ENCODE measurements around the gene ACAT2.
"Not testable (repeated sequence)": the region's sequence is repeated elsewhere in the genome, so short reads cannot be mapped to it uniquely, and the experiment has no call there.

ACAT2 gene

GRCh38 chr6:159800141-159800865 is 38.5 kb downstream of the ACAT2 start, which contains the start of gene PNLDC1:
Gene PNLDC1, plus strand, starts transcription at chr6:159800276. Its CDS starts 32 bp downstream, at chr6:159800308.
- no peaks in the 10 kb centered on the region for H3K4me1 ChIP-seq (ENCODE audit: insufficient read depth, low read length)
- peaks cover 35% of the 10 kb centered on the region for H3K36me3 ChIP-seq (ENCODE audit: insufficient read depth, low read length)
- WGBS: 94% methylated on average over 50 of the region's 50 CpGs
- H3K9me3 ChIP-seq (ENCODE audit: insufficient read depth, low read depth, low read length): no peaks in the 10 kb centered on the region
- no peak within 1 kb of the TSS for H3K4me3 ChIP-seq (ENCODE audit: low read length)
- no peaks in the 10 kb centered on the region for H3K27me3 ChIP-seq (ENCODE audit: insufficient read depth, low read length)
- no peak within 1 kb of the TSS for H3K9ac ChIP-seq (ENCODE audit: low read depth, low read length)
- H3K27ac ChIP-seq (ENCODE audit: low read depth, low read length): no peak within 1 kb of the TSS

DNA sequence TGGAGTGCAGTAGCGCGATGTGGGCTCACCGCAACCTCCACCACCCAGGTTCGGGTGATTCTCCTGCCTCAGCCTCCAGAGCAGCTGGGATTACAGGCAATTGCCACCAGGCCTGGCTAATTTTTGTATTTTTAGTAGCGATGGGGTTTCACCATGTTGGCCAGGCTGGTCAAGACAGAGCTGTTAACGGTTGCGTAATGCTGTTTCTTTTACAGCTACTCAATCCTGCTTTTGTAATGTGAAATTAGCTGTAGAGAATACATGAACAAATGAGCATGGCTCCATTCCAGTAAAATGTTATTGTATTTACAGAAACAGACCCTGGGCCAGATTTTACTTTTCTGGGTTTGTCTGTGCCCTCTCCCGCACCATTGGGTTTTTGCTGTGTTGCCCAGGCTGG is 40.1 kb downstream of the ACAT2 start:
- H3K4me3 ChIP-seq (ENCODE audit: low read length): no peak overlapping the region
- no peak overlapping the region for H3K9ac ChIP-seq (ENCODE audit: low read depth, low read length)
- peaks cover 20% of the 10 kb centered on the region for H3K36me3 ChIP-seq (ENCODE audit: insufficient read depth, low read length)
- 97% methylated on average over 8 of the region's 8 CpGs for WGBS
- H3K4me1 ChIP-seq (ENCODE audit: insufficient read depth, low read length): no peaks in the 10 kb centered on the region
- H3K9me3 ChIP-seq (ENCODE audit: insufficient read depth, low read depth, low read length): no peaks in the 10 kb centered on the region
- H3K27me3 ChIP-seq (ENCODE audit: insufficient read depth, low read length): no peaks in the 10 kb centered on the region
- H3K27ac ChIP-seq (ENCODE audit: low read depth, low read length): no peak overlapping the region

- Histone ChIP-seq H3K27ac (ENCODE audit: low read depth, low read length) (no peak overlapping the region), H3K9me3 (ENCODE audit: insufficient read depth, low read depth, low read length) (no peaks in the 10 kb centered on the region), H3K4me3 (ENCODE audit: low read length) (no peak overlapping the region), H3K4me1 (ENCODE audit: insufficient read depth, low read length) (no peaks in the 10 kb centered on the region), H3K27me3 (ENCODE audit: insufficient read depth, low read length) (no peaks in the 10 kb centered on the region), H3K9ac (ENCODE audit: low read depth, low read length) (no peak overlapping the region), H3K36me3 (ENCODE audit: insufficient read depth, low read length) (no peaks in the 10 kb centered on the region)
- WGBS: 95% methylated on average over 9 of the region's 10 CpGs
Measured at GRCh38 chr6:159804504-159804903, 42.7 kb downstream of the ACAT2 start.

GRCh38 chr6:159805440-159806020 is 43.7 kb downstream of the ACAT2 start:
- Histone ChIP-seq H3K27me3 (ENCODE audit: insufficient read depth, low read length) (no peaks in the 10 kb centered on the region), H3K4me1 (ENCODE audit: insufficient read depth, low read length) (no peaks in the 10 kb centered on the region), H3K27ac (ENCODE audit: low read depth, low read length) (no peak overlapping the region), H3K36me3 (ENCODE audit: insufficient read depth, low read length) (no peaks in the 10 kb centered on the region), H3K9me3 (ENCODE audit: insufficient read depth, low read depth, low read length) (no peaks in the 10 kb centered on the region), H3K4me3 (ENCODE audit: low read length) (no peak overlapping the region), H3K9ac (ENCODE audit: low read depth, low read length) (no peak overlapping the region)
- WGBS: 89% methylated on average over 5 of the region's 6 CpGs

GRCh38 chr6:159806021-159806458 is 44.2 kb downstream of the ACAT2 start:
- H3K27ac ChIP-seq (ENCODE audit: low read depth, low read length): no peak overlapping the region
- no peak overlapping the region for H3K9ac ChIP-seq (ENCODE audit: low read depth, low read length)
- H3K4me1 ChIP-seq (ENCODE audit: insufficient read depth, low read length): no peaks in the 10 kb centered on the region
- H3K27me3 ChIP-seq (ENCODE audit: insufficient read depth, low read length): no peaks in the 10 kb centered on the region
- no peaks in the 10 kb centered on the region for H3K9me3 ChIP-seq (ENCODE audit: insufficient read depth, low read depth, low read length)
- no peak overlapping the region for H3K4me3 ChIP-seq (ENCODE audit: low read length)
- H3K36me3 ChIP-seq (ENCODE audit: insufficient read depth, low read length): no peaks in the 10 kb centered on the region
- 93% methylated on average over 9 of the region's 9 CpGs for WGBS

DNA sequence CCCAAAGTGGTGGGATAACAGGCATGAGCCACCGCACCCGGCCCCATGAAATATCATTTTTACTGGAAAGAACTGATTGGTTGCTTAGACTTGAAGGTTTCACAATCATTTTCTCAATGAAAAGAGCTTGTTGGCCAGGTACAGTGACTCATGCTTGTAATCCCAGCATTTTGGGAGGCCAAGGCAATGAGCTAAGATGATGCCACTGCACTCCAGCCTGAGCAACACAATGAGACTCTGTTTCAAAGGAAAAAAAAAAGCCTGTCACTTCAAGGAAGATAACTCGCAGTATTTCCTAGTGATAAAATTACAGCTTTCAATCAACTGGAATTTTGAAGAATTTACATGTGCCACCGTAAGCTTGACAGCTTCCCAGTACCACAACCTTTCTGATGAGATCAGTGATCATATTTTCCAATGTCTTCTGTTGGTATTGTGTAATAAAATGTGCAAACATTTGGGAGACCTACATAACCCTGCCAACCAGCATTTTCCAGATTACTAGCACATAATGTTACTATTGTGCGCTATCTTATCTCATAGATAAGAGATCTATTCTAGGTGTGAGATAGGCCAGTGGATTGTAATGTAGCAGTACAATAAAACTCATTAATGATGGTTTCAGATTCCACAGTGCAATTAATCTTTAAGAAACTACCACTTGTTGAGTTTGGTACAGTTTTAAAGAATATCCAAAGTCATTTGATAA is 45.5 kb downstream of the ACAT2 start:
- H3K27ac ChIP-seq (ENCODE audit: low read depth, low read length): no peak overlapping the region
- H3K4me3 ChIP-seq (ENCODE audit: low read length): no peak overlapping the region
- 93% methylated on average over 4 of the region's 5 CpGs for WGBS
- no peaks in the 10 kb centered on the region for H3K36me3 ChIP-seq (ENCODE audit: insufficient read depth, low read length)
- H3K27me3 ChIP-seq (ENCODE audit: insufficient read depth, low read length): no peaks in the 10 kb centered on the region
- H3K9me3 ChIP-seq (ENCODE audit: insufficient read depth, low read depth, low read length): no peaks in the 10 kb centered on the region
- H3K4me1 ChIP-seq (ENCODE audit: insufficient read depth, low read length): 0 out of 2 replicates have a peak, but pooled peaks cover under 1% of the 10 kb centered on the region
- no peak overlapping the region for H3K9ac ChIP-seq (ENCODE audit: low read depth, low read length)

DNA sequence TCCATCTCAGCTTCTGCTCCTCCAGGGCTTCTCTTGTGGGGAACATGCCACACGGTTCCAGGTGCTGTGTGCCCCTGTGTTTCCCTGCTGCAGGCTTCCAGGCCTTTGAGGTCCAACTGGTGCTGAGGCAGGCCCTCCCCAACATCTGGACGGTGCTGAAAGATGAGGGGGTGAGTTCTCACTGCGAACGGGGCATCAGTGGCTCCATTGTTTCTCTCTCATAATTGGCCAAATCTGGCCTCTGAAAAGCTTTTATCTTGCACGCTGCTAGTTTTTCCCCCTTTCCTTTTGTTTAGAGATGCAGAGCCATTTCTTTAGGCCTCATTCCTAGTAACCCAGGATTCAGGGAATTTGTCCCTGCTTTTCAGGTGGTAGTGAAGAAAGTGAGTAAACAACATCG is 46.8 kb downstream of the ACAT2 start:
- H3K4me3 ChIP-seq (ENCODE audit: low read length): no peak overlapping the region
- H3K27ac ChIP-seq (ENCODE audit: low read depth, low read length): no peak overlapping the region
- no peaks in the 10 kb centered on the region for H3K36me3 ChIP-seq (ENCODE audit: insufficient read depth, low read length)
- no peak overlapping the region for H3K9ac ChIP-seq (ENCODE audit: low read depth, low read length)
- peaks cover 9% of the 10 kb centered on the region; the same call in 1 of the 2 replicates for H3K4me1 ChIP-seq (ENCODE audit: insufficient read depth, low read length)
- H3K9me3 ChIP-seq (ENCODE audit: insufficient read depth, low read depth, low read length): no peaks in the 10 kb centered on the region
- no peaks in the 10 kb centered on the region for H3K27me3 ChIP-seq (ENCODE audit: insufficient read depth, low read length)
- WGBS: 92% methylated on average over 6 of the region's 6 CpGs

DNA sequence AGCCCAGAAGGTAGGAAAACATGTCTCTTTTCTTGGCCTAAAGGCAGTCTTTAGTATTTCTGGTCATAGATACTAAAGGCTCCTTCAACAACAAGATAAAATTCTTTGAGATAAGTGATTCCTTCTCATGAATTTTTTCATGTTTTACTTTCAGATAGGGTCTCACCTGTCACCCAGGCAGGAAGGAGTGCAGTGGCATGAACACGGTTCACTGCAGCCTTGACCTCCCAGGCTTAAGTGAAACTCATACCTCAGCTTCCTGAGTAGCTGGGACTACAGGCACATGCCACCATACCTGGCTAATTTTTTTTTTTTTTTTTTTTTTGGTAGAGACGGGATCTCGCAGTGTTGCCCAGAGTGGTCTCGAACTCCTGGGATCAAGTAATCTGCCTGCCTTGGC is 47.3 kb downstream of the ACAT2 start:
- Histone ChIP-seq H3K27ac (ENCODE audit: low read depth, low read length) (no peak overlapping the region), H3K27me3 (ENCODE audit: insufficient read depth, low read length) (no peaks in the 10 kb centered on the region), H3K4me1 (ENCODE audit: insufficient read depth, low read length) (peaks cover 9% of the 10 kb centered on the region; the same call in 1 of the 2 replicates), H3K9ac (ENCODE audit: low read depth, low read length) (no peak overlapping the region), H3K9me3 (ENCODE audit: insufficient read depth, low read depth, low read length) (no peaks in the 10 kb centered on the region), H3K36me3 (ENCODE audit: insufficient read depth, low read length) (no peaks in the 10 kb centered on the region), H3K4me3 (ENCODE audit: low read length) (no peak overlapping the region)
- 97% methylated on average over 4 of the region's 4 CpGs for WGBS

- Histone ChIP-seq H3K4me1 (ENCODE audit: insufficient read depth, low read length) (peaks cover 9% of the 10 kb centered on the region; the same call in 1 of the 2 replicates), H3K27me3 (ENCODE audit: insufficient read depth, low read length) (no peaks in the 10 kb centered on the region), H3K27ac (ENCODE audit: low read depth, low read length) (no peak overlapping the region), H3K36me3 (ENCODE audit: insufficient read depth, low read length) (no peaks in the 10 kb centered on the region), H3K9ac (ENCODE audit: low read depth, low read length) (no peak overlapping the region), H3K9me3 (ENCODE audit: insufficient read depth, low read depth, low read length) (no peaks in the 10 kb centered on the region), H3K4me3 (ENCODE audit: low read length) (no peak overlapping the region)
- WGBS: 87% methylated on average over 9 of the region's 9 CpGs
Measured at GRCh38 chr6:159813781-159814180, 51.9 kb downstream of the ACAT2 start.

DNA sequence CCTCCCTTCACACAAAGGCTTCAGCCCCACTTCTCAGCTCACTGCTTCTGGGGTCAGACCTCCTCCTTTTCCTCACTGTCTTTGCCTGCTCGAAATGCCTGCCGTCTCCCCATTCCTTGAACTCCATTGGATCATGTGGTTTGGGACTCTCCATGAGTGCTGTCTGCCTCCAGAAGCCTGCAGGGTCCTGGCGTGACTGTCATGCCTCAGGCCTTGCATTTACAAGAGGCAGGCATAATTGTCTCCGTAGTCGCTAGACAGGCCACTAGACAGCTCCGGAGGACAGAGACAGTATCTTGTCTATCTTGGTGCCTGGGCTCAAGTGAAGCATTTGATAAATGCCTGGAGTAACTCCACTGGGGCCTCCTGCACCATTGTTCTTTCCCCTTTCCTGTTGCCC is 53.6 kb downstream of the ACAT2 start:
- no peaks in the 10 kb centered on the region for H3K9me3 ChIP-seq (ENCODE audit: insufficient read depth, low read depth, low read length)
- no peak overlapping the region for H3K4me3 ChIP-seq (ENCODE audit: low read length)
- H3K27ac ChIP-seq (ENCODE audit: low read depth, low read length): no peak overlapping the region
- 75% methylated on average over 6 of the region's 6 CpGs for WGBS
- H3K27me3 ChIP-seq (ENCODE audit: insufficient read depth, low read length): no peaks in the 10 kb centered on the region
- no peak overlapping the region for H3K9ac ChIP-seq (ENCODE audit: low read depth, low read length)
- peaks cover 9% of the 10 kb centered on the region; the same call in 1 of the 2 replicates for H3K4me1 ChIP-seq (ENCODE audit: insufficient read depth, low read length)
- H3K36me3 ChIP-seq (ENCODE audit: insufficient read depth, low read length): no peaks in the 10 kb centered on the region

- H3K27ac ChIP-seq (ENCODE audit: low read depth, low read length); H3K27me3 ChIP-seq (ENCODE audit: insufficient read depth, low read length); H3K4me1 ChIP-seq (ENCODE audit: insufficient read depth, low read length); H3K36me3 ChIP-seq (ENCODE audit: insufficient read depth, low read length); H3K4me3 ChIP-seq (ENCODE audit: low read length); H3K9me3 ChIP-seq (ENCODE audit: insufficient read depth, low read depth, low read length); H3K9ac ChIP-seq (ENCODE audit: low read depth, low read length): not testable (repeated sequence)
- 93% methylated on average over 3 of the region's 3 CpGs for whole genome bisulfite sequencing
Measured at GRCh38 chr6:159816775-159817174, 54.9 kb downstream of the ACAT2 start.
